Stimulated activated naive CD8-positive, alpha-beta T cell treated with anti-CD3 and anti-CD28 coated beads, Interleukin-15, amount 100 ng/mL, for 72 hours (primary cell): ENCODE data around the gene MAPKAP1.
A peak's percentile ranks its signal among the peaks of the same experiment; 100 is the strongest.

ENCODE experiments used
- ATAC-seq: fragments of 150-1000 bp; cut with Tn5 transposase; 2 replicates; pipeline ENCODE4 v1.10.0; 2021; ENCODE audit warnings: mild to moderate bottlenecking, moderate library complexity
- DNase-seq, 2 donors: peaks; one replicate each; pipeline ENCODE4 v3.0.0; 2021 to 2022
- H3K27ac Mint-ChIP-seq, 2 donors: one replicate each; pipeline ENCODE4 v1.8.0; 2022; ENCODE audit warnings: mild to moderate bottlenecking in 2 of 2, mixed read lengths in 2 of 2, moderate library complexity in 2 of 2
- H3K27me3 Mint-ChIP-seq: one replicate; pipeline ENCODE4 v1.8.0; 2022; ENCODE audit warnings: mixed read lengths
- H3K4me1 Mint-ChIP-seq: one replicate; pipeline ENCODE4 v1.8.0; 2022; ENCODE audit warnings: mild to moderate bottlenecking, mixed read lengths
- H3K4me3 Mint-ChIP-seq, 2 donors: one replicate each; pipeline ENCODE4 v1.8.0; 2022; ENCODE audit warnings: mild to moderate bottlenecking in 2 of 2, mixed read lengths in 2 of 2, moderate library complexity in 1 of 2
- H3K9me3 Mint-ChIP-seq, 2 donors: one replicate each; pipeline ENCODE4 v1.8.0; 2022; ENCODE audit warnings: mixed read lengths in 2 of 2

MAPKAP1 gene

DNA sequence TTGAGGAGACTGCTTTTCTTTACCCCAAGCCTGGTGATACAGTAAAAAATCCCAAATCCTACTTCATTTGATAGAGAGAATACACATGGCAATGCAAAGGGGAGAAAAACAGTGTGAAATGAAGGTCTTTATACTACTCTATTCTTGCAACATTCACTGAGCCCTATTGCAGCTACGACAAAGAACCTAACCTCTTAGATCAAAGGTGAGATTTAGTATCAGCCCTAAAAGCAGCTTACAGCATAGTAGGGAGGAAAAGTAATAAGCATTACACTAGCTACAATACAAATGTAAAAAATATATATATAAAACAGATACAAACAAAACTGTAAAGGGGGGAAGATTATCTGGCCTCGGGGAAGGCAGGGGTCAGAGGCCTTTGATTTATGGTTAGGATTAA lies 147.1 kb downstream of the MAPKAP1 start:
- ATAC-seq = no peak
- no peak overlapping the region for H3K27ac Mint-ChIP-seq
- H3K4me1 Mint-ChIP-seq = peaks cover 13% of the 10 kb centered on the region
- no peaks in the 10 kb centered on the region for H3K27me3 Mint-ChIP-seq
- DNase-seq = no peak
- H3K4me3 Mint-ChIP-seq = no peak overlapping the region
- no peaks in the 10 kb centered on the region for H3K9me3 Mint-ChIP-seq

DNA sequence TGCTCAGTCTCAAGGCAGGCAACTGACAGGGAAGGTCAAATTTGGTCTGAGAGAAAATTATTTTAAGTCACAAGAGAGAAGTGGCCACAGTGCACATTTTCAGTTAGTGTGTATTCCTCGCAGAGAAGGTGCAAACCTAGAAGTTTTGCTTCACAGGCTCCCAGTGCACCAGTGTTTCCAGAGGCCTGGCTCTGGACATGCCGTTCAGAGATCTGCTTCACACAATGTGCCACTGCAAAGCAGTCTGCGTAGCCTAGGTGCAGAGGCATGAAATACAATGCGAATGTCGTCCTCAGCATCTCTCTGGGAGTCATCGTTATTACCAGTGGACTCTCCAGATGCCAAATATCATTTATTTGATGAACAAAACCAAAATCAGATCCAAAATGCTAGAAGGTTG lies 147.8 kb downstream of the MAPKAP1 start:
- Mint-ChIP-seq H3K4me1 (peaks cover 13% of the 10 kb centered on the region), H3K9me3 (no peaks in the 10 kb centered on the region), H3K27ac (no peak overlapping the region), H3K27me3 (no peaks in the 10 kb centered on the region), H3K4me3 (no peak overlapping the region)
- DNase-seq (no peak), ATAC-seq (no peak)

DNA sequence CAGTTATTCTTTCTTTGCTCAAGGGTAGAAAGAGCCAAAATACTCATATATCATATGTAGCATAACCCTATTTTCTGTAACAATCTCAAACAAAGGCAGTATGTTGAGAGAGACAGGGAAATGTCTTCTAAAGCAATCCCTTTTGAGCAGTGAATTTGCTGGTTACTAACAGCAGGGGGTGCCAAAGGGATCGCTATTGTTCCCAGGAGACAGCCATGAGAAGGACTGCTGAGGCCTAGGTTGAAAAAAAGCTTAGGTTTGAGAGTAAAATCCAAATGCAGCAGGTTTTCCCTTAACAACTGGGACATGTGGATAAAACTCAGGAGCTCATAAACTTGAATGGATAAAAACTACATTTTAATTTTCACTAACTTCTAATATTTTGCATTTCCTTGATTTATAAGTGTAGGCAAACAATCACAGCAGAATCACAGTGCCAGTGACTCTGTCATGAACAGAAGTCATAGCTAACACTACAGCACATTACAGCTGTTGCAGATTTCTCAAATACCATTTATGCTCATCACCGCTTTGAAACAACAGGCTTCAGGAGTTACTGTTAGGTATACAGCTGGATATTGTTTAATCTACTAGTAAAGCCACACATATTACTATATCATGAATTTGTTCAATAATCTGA lies 148.4 kb downstream of the MAPKAP1 start:
- H3K4me1 Mint-ChIP-seq = peaks cover 13% of the 10 kb centered on the region
- H3K4me3 Mint-ChIP-seq = no peak overlapping the region
- no peaks in the 10 kb centered on the region for H3K9me3 Mint-ChIP-seq
- ATAC-seq (peak; percentile 68), DNase-seq (peak; percentile 48 to 52)
- no peak overlapping the region for H3K27ac Mint-ChIP-seq
- H3K27me3 Mint-ChIP-seq = no peaks in the 10 kb centered on the region

DNA sequence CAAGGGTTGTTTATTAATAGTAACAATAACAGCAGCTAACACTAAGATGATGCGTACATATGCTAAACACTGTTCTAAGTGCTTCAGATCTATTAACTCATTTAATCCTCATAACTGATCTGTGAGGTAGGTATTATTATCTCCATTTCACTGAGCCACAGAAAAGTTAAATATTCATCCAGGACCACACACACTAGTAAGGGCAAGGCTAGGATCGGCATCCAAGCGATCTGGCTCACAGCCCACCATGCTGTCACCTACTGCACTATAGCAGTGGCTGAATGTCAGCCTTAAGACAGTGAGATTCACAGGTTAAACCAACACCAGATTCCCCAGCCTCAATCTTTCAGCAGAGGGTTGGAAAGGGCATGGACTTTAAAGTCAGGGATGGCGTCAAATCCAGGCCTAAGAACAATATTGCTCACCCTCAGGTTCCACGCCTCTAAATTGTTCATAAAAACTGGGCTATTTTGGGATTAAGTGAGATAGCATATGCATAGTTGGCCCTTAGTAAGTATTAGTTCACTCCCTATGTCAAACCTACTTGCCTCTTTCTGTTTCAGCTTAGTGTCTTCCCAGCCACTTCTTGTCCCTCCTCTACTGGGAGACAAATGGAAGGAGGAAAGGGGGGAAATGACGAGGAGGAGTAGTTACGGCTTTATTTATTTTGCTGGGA lies 150.8 kb downstream of the MAPKAP1 start:
- peaks cover under 1% of the 10 kb centered on the region for H3K4me1 Mint-ChIP-seq
- no peak overlapping the region for H3K27ac Mint-ChIP-seq
- H3K4me3 Mint-ChIP-seq = no peak overlapping the region
- DNase-seq = no peak
- ATAC-seq = no peak
- no peaks in the 10 kb centered on the region for H3K9me3 Mint-ChIP-seq
- no peaks in the 10 kb centered on the region for H3K27me3 Mint-ChIP-seq

DNA sequence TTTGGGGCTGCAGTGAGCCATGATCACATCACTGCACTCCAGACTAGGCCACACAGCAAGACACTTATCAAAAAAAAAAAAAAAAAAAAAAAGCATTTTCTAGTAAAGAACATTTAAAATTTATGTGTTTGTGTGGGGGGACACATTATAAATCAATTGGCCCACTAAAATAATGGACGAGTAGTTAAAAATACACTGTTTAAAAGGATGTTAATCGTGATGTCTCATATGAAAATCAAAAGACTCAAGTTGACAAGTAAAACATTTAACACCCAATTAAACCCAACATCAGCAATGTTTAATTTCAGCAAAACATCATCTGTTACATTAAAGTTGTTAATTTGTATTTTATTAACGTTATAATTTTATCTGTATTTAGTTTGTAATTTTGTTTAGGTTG lies 152.3 kb downstream of the MAPKAP1 start:
- Mint-ChIP-seq H3K9me3 (no peaks in the 10 kb centered on the region), H3K27me3 (no peaks in the 10 kb centered on the region), H3K4me1 (no peaks in the 10 kb centered on the region), H3K27ac (peak overlapping the region in 1 of 2 donors; percentile 6), H3K4me3 (no peak overlapping the region)
- DNase-seq (no peak), ATAC-seq (no peak)

DNA sequence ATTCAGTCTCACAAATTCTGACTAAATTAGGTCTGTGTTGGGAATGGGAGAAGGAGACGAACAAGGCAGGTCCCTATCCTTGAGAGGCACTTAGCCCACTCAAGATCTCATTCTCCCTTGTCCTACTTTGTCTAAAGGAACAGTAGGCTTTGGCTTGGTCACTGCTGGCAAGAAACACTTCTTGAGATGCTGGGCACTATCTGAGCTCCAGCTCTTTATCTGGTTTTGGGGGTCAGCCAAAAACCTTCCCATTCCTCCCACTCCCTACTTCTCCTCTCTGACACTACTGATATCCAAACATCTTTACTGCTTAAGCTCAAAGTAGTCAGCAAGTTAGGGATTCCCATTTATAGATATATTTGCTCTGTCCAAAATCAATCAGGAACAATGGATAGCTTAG lies 155.2 kb downstream of the MAPKAP1 start:
- Mint-ChIP-seq H3K4me3 (no peak overlapping the region), H3K9me3 (no peaks in the 10 kb centered on the region), H3K4me1 (no peaks in the 10 kb centered on the region), H3K27me3 (no peaks in the 10 kb centered on the region), H3K27ac (peak overlapping the region; percentile 15 to 37)
- no peak for ATAC-seq
- DNase-seq = no peak

DNA sequence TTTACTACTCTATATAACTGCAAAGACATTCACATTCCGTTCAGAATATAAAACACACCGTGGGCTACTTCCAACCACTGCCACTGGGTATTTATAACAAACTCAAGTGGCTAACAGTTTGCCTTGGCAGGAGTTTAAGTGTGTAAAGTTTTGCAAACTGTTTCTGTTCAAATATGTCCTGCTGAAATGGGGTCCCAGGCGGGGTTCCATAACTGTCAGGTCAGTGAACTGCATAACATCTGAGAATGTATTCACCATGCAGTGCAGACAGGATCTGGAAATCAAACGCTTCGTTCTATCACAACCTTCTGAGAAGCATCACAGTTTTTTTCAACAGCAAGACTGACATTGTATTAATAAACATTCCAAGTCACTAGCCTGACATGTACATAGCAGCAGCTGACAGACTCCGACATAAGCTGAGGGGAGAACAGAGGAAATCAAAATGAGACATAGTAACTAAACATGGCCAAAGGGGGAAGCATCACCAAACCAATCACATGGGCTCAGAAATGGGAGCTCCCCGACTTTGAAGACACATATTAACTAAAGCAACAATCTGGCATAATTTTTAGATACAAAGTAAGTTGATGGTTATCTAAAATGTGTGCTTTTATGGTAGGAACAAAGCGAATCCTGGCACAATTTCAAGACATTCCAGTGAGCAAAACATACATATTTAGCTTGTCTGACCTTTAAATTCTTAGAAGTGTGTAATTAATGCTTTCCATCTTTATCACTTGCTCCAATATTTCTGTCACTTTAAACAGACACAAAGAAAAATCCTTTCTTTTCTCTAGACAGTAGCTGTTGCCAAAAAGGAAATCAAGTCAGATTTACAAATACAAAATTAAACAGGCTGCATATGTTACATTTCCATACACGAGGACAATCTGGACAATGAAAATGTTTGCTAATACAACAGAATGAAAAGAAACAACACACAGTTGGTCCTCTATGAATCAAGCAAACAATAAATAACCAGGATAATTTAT lies 156.8 kb downstream of the MAPKAP1 start:
- Mint-ChIP-seq H3K4me1 (no peaks in the 10 kb centered on the region), H3K27ac (no peak overlapping the region), H3K9me3 (no peaks in the 10 kb centered on the region), H3K4me3 (no peak overlapping the region), H3K27me3 (no peaks in the 10 kb centered on the region)
- DNase-seq (no peak), ATAC-seq (no peak)

DNA sequence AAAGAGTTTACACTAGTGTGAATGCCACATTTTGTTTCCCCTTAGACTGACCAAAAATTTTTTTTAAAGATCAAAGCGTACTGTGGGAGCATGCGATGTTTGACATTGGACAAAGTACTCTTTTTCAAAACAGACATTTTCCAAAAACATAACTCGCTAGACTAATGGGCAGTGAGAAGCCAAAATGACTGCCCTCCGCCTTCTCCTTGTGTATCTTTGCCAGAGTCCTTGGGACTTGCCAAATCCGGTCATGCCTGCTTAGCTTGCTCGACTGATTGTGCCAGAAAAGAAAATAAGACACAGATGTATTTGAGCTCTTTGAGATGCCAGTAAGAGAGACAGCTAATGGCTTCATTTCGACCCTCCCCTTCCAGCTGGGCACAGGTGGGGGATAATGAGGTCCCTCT lies 157.5 kb downstream of the MAPKAP1 start:
- no peak for ATAC-seq
- no peaks in the 10 kb centered on the region for H3K4me1 Mint-ChIP-seq
- no peaks in the 10 kb centered on the region for H3K9me3 Mint-ChIP-seq
- no peak for DNase-seq
- no peak overlapping the region for H3K4me3 Mint-ChIP-seq
- H3K27ac Mint-ChIP-seq = no peak overlapping the region
- no peaks in the 10 kb centered on the region for H3K27me3 Mint-ChIP-seq

DNA sequence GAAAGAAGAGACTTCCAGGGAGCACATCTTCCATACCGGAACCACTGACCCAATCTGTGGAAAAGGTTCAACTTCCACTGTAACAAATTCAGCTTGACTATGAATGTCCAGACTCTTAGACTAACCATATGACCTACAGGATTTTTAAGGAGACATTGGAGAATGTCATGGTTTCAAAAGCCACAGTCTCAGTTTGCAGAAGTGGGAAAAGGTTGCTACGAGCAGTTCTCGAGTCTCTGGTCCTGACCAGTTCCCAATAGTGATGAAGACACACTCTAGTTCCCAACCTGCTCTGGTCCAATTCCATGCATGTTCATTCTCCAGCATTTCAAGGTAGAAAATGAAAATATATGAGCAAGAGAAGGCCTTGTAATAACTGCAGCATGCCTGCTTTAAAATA lies 158.0 kb downstream of the MAPKAP1 start:
- Mint-ChIP-seq H3K27ac (no peak overlapping the region), H3K9me3 (no peaks in the 10 kb centered on the region), H3K4me1 (no peaks in the 10 kb centered on the region), H3K27me3 (no peaks in the 10 kb centered on the region), H3K4me3 (no peak overlapping the region)
- no peak for ATAC-seq
- DNase-seq = no peak

DNA sequence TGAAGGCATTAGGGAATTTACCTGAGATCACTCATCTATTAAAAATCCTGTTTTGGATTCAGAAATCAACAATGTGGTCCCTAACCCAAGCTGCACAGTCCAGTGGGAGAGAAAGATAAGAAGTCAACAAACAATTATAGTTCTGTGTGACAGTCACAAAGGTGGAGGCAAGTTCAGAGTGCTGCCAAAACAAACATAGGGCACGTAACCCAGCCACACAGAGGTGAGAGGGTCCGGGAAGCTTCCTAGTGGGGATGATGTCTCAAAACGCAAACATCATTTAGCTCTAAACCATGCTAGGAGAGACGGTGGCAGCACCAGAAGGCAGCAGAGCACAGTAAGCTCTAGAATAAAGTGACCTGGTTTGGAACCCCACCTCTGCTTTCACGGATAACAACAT lies 158.9 kb downstream of the MAPKAP1 start:
- no peaks in the 10 kb centered on the region for H3K27me3 Mint-ChIP-seq
- H3K9me3 Mint-ChIP-seq = no peaks in the 10 kb centered on the region
- ATAC-seq (no peak), DNase-seq (no peak)
- no peaks in the 10 kb centered on the region for H3K4me1 Mint-ChIP-seq
- no peak overlapping the region for H3K4me3 Mint-ChIP-seq
- H3K27ac Mint-ChIP-seq = no peak overlapping the region

DNA sequence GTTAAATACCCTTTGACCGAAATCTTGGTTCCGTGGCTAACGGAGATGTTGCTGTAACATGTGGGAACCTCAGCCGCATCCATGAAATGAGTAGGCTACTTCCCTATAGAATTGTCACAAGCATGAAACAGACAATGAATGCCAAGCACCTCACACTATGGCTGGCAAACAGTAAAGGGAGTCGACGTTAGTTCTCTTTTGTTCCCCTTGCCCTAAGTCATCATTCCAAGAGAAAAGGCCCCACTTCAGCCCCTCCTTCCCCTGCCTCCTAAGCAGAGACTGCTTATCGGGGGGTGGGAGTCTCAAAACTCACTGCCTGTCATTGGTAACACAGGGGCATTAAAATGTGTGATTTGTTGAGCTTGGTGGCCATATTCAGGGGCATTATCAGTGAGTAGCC lies 159.6 kb downstream of the MAPKAP1 start:
- no peaks in the 10 kb centered on the region for H3K9me3 Mint-ChIP-seq
- no peaks in the 10 kb centered on the region for H3K27me3 Mint-ChIP-seq
- no peaks in the 10 kb centered on the region for H3K4me1 Mint-ChIP-seq
- no peak overlapping the region for H3K27ac Mint-ChIP-seq
- ATAC-seq (no peak), DNase-seq (no peak)
- no peak overlapping the region for H3K4me3 Mint-ChIP-seq

DNA sequence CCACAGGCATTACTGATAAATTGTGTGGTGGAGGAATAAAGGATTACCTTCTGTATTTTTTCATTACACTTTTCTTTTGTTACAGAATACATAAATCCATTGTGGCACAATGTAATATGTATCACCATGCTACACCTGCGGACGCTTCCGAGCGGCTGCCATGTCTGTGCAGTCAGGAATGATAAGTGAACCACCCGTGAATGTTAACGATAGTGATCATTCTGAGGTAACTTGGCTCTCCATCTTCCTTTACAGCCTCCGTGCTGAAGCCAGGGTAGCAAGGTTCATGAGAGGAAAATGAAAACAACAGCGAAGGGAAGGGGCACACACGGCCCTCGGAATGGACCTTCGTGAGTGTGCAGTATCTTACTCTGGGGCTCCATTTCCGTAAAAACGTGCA lies 161.2 kb downstream of the MAPKAP1 start:
- Mint-ChIP-seq H3K27me3 (no peaks in the 10 kb centered on the region), H3K9me3 (no peaks in the 10 kb centered on the region), H3K27ac (no peak overlapping the region), H3K4me1 (no peaks in the 10 kb centered on the region), H3K4me3 (no peak overlapping the region)
- DNase-seq (no peak), ATAC-seq (no peak)

DNA sequence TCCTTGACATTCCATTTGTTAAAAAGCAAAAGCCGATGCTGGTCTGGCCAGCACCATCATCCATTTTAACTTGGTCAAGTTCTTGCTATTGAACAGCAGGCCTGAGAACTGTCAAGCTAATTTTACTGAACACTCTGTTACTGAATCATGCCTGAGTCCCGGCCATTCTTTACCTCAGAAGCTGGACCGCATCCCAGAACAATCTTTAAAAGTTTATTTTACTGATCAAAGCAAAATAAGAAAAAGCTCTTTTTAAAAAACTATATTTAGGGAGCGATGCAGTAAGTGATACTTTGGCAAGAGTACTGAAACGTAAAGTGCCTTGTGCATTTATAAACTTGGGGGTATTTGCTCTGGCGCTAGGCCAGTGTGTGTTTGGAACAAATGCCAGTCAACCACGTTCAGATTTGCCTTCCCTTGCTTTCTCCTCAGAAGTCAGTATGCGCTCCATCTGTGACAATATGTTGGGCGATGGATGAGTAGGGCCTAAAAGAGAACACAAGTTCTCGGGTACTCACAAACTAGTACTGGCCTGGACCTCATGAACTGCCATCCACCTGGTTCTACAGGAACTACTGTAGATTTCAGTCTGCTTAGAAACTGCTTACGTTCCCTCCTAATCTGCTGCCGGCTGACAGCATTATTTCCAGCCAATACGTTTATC lies 161.9 kb downstream of the MAPKAP1 start:
- no peak overlapping the region for H3K4me3 Mint-ChIP-seq
- no peak overlapping the region for H3K27ac Mint-ChIP-seq
- ATAC-seq (no peak), DNase-seq (no peak)
- H3K9me3 Mint-ChIP-seq = no peaks in the 10 kb centered on the region
- no peaks in the 10 kb centered on the region for H3K4me1 Mint-ChIP-seq
- H3K27me3 Mint-ChIP-seq = no peaks in the 10 kb centered on the region

DNA sequence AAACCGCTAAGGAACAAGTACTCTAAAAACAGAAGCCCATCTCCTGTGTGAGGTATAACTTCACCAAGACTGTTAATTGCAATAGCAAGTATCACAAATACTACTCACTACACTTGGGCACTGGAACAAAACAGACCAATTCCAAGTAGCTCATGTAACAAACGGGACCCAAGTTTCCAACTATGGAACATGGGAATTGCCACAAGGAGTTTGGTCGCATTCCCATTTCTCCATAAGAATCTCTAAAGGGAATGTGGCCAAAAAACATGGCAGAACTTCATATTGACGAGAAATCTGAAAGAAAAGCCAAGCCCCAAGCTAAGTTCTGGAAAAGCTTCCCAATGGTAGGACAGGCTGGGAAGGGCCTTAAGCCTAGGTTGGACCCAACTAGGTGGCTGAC lies 162.5 kb downstream of the MAPKAP1 start:
- Mint-ChIP-seq H3K9me3 (no peaks in the 10 kb centered on the region), H3K4me3 (no peak overlapping the region), H3K4me1 (no peaks in the 10 kb centered on the region), H3K27me3 (no peaks in the 10 kb centered on the region), H3K27ac (no peak overlapping the region)
- DNase-seq (no peak), ATAC-seq (no peak)

DNA sequence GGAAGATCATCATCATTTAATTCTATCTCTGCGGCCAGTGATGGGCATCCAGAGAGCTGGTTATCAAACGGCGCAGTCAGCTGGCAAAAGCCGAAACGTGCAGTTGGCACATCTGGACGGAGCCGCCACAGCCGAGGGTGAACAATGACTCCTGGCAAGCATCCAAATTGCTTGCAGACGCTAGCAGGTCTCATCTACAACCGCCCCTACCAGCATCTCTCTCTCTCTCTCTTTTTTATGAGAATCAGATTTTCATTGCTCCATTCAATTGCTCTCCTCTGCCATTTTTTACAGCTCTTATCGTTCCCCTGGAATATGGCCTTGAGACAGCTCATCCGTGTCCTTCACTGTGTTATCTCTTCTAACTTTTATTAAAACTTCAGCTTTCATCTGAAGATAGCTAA lies 165.2 kb downstream of the MAPKAP1 start:
- H3K9me3 Mint-ChIP-seq = no peaks in the 10 kb centered on the region
- DNase-seq (no peak), ATAC-seq (no peak)
- H3K27me3 Mint-ChIP-seq = no peaks in the 10 kb centered on the region
- no peaks in the 10 kb centered on the region for H3K4me1 Mint-ChIP-seq
- H3K4me3 Mint-ChIP-seq = no peak overlapping the region
- H3K27ac Mint-ChIP-seq = no peak overlapping the region

DNA sequence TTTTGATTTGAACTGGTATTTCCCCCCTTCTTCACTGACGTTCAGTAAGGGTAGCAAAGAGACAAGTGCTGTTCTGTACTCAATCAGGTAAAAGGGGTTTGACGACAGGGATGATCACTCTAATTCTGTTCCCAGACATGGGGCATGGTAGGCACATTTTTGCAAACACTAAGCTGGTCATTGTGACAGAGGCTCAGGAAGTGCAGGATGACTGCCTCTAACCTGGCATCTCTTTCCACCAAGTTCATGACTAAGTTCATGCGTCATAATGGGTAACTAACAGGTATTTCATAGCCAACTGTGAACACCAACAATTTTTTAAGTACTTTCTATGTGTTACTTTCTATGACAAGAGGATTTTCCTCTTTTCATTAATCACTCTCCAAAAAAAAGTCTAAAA lies 166.5 kb downstream of the MAPKAP1 start:
- ATAC-seq (no peak), DNase-seq (no peak)
- no peaks in the 10 kb centered on the region for H3K27me3 Mint-ChIP-seq

More for the DNA sequence above, 166.5 kb downstream of the MAPKAP1 start:
- H3K9me3 Mint-ChIP-seq = no peaks in the 10 kb centered on the region
- no peak overlapping the region for H3K4me3 Mint-ChIP-seq
- H3K4me1 Mint-ChIP-seq = no peaks in the 10 kb centered on the region
- no peak overlapping the region for H3K27ac Mint-ChIP-seq
